Renal cortical epithelial cell (primary cell): ENCODE measurements around the gene ARHGAP4. TPM values are rescaled to one million over a fixed set of nuclear protein-coding genes. Genes with fewer than 3 reads are reported as not detected.

Experiments used
- DNase-seq: peaks from one replicate; pipeline ENCODE4 v3.0.0-alpha.2; 2011; ENCODE audit warnings: low read depth
- total RNA-seq: library from RNA; depleted of rRNA; stranded (reverse); fragments of >200 nt; gene quantifications from 2 replicates; pipeline ENCODE4 v1.2.3, GENCODE V29; 2014

Gene ARHGAP4
- total RNA-seq, 1 donor from 2014 or later, result 11.8 TPM

- DNase-seq, result no peak
These were observed 1.5 kb upstream of the ARHGAP4 start for GRCh38 chrX:153927672-153927921.

DNA sequence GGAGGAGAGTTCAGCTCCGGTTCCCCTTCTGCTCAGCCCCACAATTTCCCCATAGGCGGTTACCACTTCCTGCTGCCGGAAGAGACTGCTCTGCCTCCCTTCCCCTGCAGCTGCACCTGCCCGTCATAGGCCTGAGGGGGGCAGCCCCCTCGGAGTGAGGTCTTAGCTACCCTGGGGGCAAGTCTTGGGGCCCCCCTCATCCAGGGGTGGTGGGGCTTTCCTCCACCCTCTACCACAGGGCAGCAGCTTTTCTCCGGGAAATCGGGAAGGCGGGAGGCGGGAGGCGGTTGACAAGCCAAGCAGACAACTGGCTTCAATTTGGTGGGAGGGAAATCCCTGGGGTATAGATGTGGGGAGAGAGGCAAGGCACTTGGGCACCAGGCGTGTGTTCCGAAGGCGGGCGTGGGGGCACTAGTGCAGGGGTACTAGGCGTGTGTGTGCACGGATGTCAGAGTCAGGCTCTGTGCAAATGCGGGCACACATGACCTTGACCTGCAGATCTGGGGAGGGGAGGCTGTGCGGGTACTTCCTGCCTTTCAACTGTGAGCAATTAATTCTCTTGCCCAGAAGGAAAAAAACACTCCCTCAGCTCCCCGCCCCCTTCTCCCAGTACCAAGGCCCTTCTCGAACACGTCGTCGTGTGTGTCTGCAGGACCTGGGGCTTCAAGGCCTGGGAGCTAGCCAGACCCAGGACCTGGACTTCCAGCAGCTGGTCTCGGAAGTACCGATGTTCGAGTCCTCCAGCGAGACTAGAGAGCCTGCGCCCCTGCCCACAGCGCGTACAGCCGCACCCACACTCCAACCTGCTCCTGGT lies 1.0 kb upstream of the ARHGAP4 start:
- peak; percentile 21 for DNase-seq

DNA sequence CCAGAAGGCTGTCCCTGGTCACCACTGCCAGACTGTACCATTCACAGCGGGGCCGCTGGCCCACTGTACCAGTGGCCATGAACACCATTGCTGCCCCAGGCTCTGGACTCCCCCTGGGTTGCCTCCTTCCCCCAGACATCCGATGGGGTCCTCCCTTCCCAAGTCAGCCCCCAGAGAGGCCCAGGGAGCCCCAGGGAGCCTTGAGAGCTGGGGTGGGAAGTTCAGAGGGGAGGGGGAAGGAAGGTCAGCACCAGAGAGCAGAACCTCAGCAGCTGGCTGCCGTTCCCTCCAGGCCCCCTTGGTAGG lies 441 bp upstream of the ARHGAP4 start:
- no peak for DNase-seq

GRCh38 chrX:153925387-153925738 lies 701 bp downstream of the ARHGAP4 start:
- no peak for DNase-seq

GRCh38 chrX:153924149-153924861 lies 1.8 kb downstream of the ARHGAP4 start:
- peak; percentile 43 for DNase-seq

- peak; percentile 28 for DNase-seq
These were observed 2.9 kb downstream of the ARHGAP4 start for GRCh38 chrX:153922932-153923857.

GRCh38 chrX:153921511-153922446 lies 4.3 kb downstream of the ARHGAP4 start:
- DNase-seq, result no peak

GRCh38 chrX:153921070-153921469 lies 5.0 kb downstream of the ARHGAP4 start:
- DNase-seq, result no peak

DNA sequence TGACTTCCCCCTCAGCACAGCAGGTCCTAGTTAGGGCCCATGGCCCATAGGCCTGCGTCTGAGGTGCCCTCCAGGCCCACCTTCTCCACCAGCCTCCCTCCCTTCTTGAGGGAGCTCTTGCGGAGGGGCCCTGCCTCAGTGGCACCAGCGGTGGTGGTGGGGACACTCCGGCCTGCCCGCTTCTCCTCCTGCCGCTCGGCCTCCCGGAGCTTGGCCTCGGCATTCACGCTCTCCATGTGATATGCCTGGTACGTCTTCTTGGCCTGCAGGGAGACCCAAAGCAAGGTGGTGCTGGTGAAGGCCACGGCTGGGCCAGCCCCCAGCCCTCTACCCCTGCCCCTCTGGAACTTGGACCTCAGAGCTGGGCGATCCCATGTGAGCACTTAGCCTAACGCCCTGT lies 5.5 kb downstream of the ARHGAP4 start:
- DNase-seq, result no peak

- no peak for DNase-seq
These were observed 6.8 kb downstream of the ARHGAP4 start for GRCh38 chrX:153919281-153919680.

- DNase-seq, result no peak
These were observed 8.2 kb downstream of the ARHGAP4 start for GRCh38 chrX:153917869-153918268.

GRCh38 chrX:153913701-153914100 lies 12.4 kb downstream of the ARHGAP4 start:
- DNase-seq, result no peak

DNA sequence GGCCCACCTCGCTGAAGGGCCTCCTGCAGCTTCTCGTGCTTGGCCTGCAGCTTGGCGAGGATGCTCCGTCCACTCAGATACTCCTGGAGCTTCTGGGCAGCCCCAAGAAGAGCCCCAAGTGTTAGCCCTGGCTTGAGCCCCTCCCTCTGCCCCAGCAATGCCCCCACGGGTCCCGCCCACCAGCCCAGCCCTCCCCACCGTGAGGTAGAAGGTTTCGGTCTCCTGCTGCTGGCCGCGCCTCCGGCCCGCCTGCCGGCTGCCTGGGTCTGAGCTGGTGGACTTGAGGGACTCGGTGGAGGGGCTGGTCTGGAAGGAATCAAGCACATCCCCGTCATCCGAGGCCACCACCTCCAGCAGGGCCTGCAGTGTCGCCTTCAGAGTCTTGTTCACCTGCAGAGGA lies 12.9 kb downstream of the ARHGAP4 start:
- no peak for DNase-seq

- DNase-seq, result no peak
These were observed 14.3 kb downstream of the ARHGAP4 start for GRCh38 chrX:153911798-153912197.

GRCh38 chrX:153910446-153910845 lies 15.6 kb downstream of the ARHGAP4 start:
- DNase-seq, result no peak

- no peak for DNase-seq
These were observed 16.1 kb downstream of the ARHGAP4 start for GRCh38 chrX:153909980-153910360.

DNA sequence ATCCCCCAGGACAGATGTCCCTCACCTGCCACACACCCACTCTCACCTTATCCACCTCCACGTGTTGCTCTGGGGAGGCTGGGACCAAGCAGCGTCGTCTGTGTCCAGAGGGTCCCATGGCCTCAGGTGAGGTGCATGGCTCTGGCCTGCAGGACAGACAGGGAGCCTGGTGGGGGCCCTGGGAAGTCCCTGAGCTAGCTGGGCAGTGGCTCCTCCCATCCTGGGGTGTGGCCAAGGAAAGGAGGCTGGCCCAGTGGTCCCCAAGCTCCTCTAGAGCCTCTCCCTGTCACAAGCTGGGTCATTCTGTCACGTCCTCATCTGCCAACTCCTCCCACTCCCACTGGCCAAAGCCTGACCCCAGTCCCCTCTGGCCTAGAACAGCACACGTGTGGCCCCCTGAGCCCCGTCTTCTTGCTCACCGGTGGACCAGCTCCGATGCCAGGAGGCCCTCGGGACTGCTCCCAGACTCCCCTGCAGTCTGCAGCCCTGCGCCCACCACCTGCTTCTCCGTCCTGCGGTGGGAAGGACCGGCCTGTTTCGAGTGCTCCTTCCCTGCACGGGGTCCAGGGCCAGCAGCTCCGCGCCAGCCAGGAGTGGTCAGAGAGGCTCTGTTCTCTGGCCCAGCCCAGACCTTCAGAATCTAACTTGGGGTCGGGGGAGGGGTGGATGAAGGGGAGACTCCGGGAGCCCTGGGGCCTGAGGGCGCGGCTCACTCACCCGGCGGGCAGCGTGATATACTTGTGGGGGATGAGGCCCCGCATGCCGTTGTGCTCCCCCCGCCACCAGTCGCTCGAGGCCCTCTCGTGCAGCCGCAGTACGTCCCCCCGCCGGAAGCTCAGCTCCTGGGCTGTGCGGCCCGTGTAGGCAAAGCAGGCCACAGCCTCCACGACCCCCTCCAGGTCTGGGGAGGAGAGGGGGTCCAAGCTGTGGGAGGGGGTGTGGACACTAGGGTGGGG lies 16.8 kb downstream of the ARHGAP4 start:
- no peak for DNase-seq

- no peak for DNase-seq
These were observed 17.7 kb downstream of the ARHGAP4 start for GRCh38 chrX:153908219-153908860.

DNA sequence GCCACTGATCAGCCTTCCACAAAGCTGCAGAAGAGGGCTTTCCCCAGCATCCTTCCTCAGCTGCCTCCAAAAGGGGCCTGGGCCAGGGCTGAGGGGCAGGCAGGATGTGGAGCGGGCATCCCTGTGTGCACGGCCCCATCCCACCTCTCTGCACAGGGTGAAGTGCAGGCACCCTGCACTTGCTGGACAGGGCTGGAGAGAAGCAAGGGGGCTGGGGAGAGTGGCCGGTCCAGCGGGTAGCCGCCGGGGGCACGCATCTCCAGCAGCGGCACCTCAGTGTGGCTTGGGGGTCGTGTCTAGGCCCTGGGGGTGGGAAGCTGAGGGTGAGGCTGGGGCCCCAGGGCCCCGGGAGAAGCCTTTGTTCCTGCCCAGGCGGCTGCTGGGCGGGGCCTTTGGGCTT lies 18.6 kb downstream of the ARHGAP4 start:
- DNase-seq, result no peak
